Measurements from ENCODE around the gene CHP1.
"Not testable (repeated sequence)": the region's sequence is repeated elsewhere in the genome, so short reads cannot be mapped to it uniquely, and the experiment has no call there.

CHP1 gene

DNA sequence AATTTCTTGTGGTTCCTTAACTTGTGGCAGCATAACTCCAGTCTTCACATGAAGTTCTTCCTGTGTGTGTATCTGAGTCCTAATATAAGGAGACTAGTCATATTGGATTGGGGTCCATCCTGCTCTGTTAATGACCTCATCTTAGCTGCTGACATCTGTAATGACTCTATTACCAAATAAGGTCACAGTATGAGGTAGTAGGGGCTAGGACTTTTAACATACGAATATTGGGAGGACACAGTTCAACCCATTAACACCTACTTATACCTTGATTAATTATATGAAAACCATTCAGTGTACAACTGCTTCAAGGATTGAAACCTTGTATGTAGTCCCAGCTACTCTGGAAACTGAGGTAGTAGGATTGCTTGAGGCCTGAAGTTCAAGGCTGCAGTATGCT is 57.4 kb downstream of the CHP1 start:
- Histone ChIP-seq H3K36me3 (ENCODE audit: control insufficient read depth in 1 of 2, insufficient read depth in 2 of 2, low read length in 2 of 2) (peaks cover 16 to 49% of the 10 kb centered on the region in 2 donors), H3K27me3 (ENCODE audit: control insufficient read depth in 1 of 2, insufficient read depth in 2 of 2, low read length in 2 of 2) (no peaks in the 10 kb centered on the region)

DNA sequence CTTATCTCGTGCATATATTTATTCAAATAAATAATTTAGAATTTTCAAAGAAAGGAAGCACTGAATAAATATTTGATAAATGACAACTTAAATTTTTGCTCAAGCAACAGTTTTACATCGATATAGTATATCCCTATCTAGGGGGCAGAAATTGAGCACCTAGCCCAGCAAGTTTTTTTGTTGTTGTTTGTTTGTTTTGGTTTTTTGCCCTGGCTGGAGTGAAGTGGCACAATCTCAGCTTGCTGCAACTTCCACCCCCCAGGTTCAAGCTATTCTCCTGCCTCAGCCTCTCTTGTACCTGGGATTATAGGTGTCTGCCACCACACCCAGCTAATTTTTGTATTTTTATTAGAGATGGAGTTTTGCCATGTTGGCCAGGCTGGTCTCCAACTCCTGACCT is 58.9 kb downstream of the CHP1 start:
- H3K9me3 ChIP-seq (ENCODE audit: control insufficient read depth in 1 of 2, low read length in 2 of 2): no peaks in the 10 kb centered on the region
- H3K9ac ChIP-seq (ENCODE audit: low read depth in 1 of 2, low read length in 2 of 2): no peak overlapping the region
- peaks cover 16 to 59% of the 10 kb centered on the region in 2 donors for H3K36me3 ChIP-seq (ENCODE audit: control insufficient read depth in 1 of 2, insufficient read depth in 2 of 2, low read length in 2 of 2)
- H3K4me1 ChIP-seq (ENCODE audit: control insufficient read depth in 1 of 2, insufficient read depth in 2 of 2, low read length in 2 of 2): peaks cover 10 to 21% of the 10 kb centered on the region in 2 donors
- H3K27ac ChIP-seq (ENCODE audit: low read depth, low read length): no peak overlapping the region
- H3K27me3 ChIP-seq (ENCODE audit: control insufficient read depth in 1 of 2, insufficient read depth in 2 of 2, low read length in 2 of 2): no peaks in the 10 kb centered on the region
- H3K4me3 ChIP-seq (ENCODE audit: low read depth in 1 of 2, low read length in 2 of 2): no peak overlapping the region

More for the DNA sequence above, 57.4 kb downstream of the CHP1 start:
- Histone ChIP-seq H3K27ac (ENCODE audit: low read depth, low read length) (no peak overlapping the region), H3K4me1 (ENCODE audit: control insufficient read depth in 1 of 2, insufficient read depth in 2 of 2, low read length in 2 of 2) (peaks cover 12 to 21% of the 10 kb centered on the region in 2 donors), H3K9me3 (ENCODE audit: control insufficient read depth in 1 of 2, low read length in 2 of 2) (no peaks in the 10 kb centered on the region), H3K4me3 (ENCODE audit: low read depth in 1 of 2, low read length in 2 of 2) (no peak overlapping the region), H3K9ac (ENCODE audit: low read depth in 1 of 2, low read length in 2 of 2) (no peak overlapping the region)

DNA sequence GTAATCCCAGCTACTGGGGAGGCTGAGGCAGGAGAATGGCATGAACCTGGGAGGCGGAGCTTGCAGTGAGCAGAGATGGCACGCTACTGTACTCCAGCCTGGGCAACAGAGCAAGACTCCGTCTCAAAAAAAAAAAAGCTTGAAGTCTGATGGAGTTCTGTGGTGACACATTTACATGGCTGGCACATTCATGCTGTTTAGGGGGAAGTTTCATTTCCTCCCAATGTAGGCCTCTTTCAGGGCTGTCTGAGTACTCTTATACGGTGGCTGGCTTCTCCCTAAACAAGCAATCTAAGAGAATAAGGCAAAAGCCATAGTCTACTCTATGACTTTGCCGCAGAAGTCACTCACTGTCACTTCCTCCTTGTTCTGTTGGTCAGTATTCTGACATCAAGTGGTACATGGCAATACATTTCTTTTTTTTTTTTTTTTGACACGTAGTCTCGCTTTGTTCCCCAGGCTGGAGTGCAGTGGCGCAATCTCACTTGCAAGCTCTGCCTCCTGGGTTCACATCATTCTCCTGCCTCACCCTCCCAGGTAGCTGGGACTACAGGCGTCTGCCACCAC is 60.1 kb downstream of the CHP1 start:
- Histone ChIP-seq H3K27ac (ENCODE audit: low read depth, low read length) (no peak overlapping the region), H3K4me1 (ENCODE audit: control insufficient read depth in 1 of 2, insufficient read depth in 2 of 2, low read length in 2 of 2) (peaks cover 0 to 10% of the 10 kb centered on the region in 2 donors), H3K9ac (ENCODE audit: low read depth in 1 of 2, low read length in 2 of 2) (no peak overlapping the region), H3K27me3 (ENCODE audit: control insufficient read depth in 1 of 2, insufficient read depth in 2 of 2, low read length in 2 of 2) (no peaks in the 10 kb centered on the region), H3K9me3 (ENCODE audit: control insufficient read depth in 1 of 2, low read length in 2 of 2) (no peaks in the 10 kb centered on the region), H3K36me3 (ENCODE audit: control insufficient read depth in 1 of 2, insufficient read depth in 2 of 2, low read length in 2 of 2) (peaks cover 11 to 59% of the 10 kb centered on the region in 2 donors), H3K4me3 (ENCODE audit: low read depth in 1 of 2, low read length in 2 of 2) (no peak overlapping the region)

DNA sequence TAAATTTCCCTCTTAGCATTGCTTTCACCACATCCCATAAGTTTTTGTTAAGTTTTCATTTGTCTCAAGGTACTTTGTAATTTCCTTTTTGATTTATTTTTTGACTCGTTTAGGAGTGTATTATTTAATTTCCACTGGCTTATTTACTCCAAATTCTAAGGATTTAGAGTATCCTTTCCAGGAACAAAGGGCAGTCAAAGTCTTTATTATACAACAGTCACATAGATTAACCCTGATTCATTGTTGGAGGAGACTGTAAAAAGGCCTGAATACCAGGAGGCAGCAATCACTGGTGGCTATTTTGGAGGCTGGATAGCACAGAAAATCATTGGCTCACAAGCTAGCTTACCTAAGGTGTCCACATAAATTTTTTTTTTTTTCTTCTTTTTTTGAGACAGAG is 61.5 kb downstream of the CHP1 start:
- H3K4me1 ChIP-seq (ENCODE audit: control insufficient read depth in 1 of 2, insufficient read depth in 2 of 2, low read length in 2 of 2): peaks cover 0 to 10% of the 10 kb centered on the region in 2 donors
- no peak overlapping the region for H3K4me3 ChIP-seq (ENCODE audit: low read depth in 1 of 2, low read length in 2 of 2)
- no peaks in the 10 kb centered on the region for H3K9me3 ChIP-seq (ENCODE audit: control insufficient read depth in 1 of 2, low read length in 2 of 2)
- no peak overlapping the region for H3K27ac ChIP-seq (ENCODE audit: low read depth, low read length)
- H3K27me3 ChIP-seq (ENCODE audit: control insufficient read depth in 1 of 2, insufficient read depth in 2 of 2, low read length in 2 of 2): no peaks in the 10 kb centered on the region
- peaks cover 8 to 47% of the 10 kb centered on the region in 2 donors for H3K36me3 ChIP-seq (ENCODE audit: control insufficient read depth in 1 of 2, insufficient read depth in 2 of 2, low read length in 2 of 2)
- H3K9ac ChIP-seq (ENCODE audit: low read depth in 1 of 2, low read length in 2 of 2): no peak overlapping the region

DNA sequence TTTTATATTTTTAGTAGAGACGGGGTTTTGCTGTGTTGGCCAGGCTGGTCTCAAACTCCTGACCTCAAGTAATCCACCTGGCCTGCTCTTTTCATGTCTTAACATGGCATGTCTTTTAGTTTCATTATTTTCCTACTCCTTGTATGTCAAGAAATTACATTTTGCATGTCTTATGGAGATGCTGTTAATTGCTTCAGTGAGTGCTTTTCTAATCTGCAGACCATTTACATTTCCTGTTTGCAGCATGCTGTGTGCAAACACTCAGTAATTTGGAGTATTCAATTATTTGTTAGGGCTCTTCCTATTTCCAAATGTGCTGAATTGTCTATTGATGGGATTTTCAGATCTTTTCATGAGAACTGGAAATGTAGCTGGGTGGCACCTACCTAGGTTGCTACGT is 70.1 kb downstream of the CHP1 start:
- not testable (repeated sequence) for H3K9me3 ChIP-seq (ENCODE audit: control insufficient read depth in 1 of 2, low read length in 2 of 2); H3K4me3 ChIP-seq (ENCODE audit: low read depth in 1 of 2, low read length in 2 of 2); H3K36me3 ChIP-seq (ENCODE audit: control insufficient read depth in 1 of 2, insufficient read depth in 2 of 2, low read length in 2 of 2); H3K27ac ChIP-seq (ENCODE audit: low read depth, low read length); H3K27me3 ChIP-seq (ENCODE audit: control insufficient read depth in 1 of 2, insufficient read depth in 2 of 2, low read length in 2 of 2); H3K9ac ChIP-seq (ENCODE audit: low read depth in 1 of 2, low read length in 2 of 2); H3K4me1 ChIP-seq (ENCODE audit: control insufficient read depth in 1 of 2, insufficient read depth in 2 of 2, low read length in 2 of 2)

DNA sequence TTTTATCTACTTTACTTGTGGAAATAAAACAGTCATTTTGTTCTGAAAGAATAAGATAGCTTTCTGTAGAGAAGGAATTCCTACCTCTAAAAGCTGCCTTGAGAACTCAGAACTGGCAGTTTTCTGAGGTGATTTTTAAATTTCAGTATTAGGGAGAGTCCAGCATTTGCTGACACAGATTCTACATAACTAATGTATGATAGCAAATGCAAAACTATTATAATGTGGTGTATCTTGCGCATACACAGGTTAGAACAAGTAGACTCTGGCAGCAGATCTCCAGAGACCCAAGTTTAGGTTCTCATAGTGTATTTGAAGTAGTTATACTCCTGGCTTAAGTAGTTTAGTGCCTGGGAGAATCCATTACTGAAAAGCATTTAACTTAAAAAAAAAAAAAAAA is 70.5 kb downstream of the CHP1 start:
- H3K9ac ChIP-seq (ENCODE audit: low read depth in 1 of 2, low read length in 2 of 2): no peak overlapping the region

DNA sequence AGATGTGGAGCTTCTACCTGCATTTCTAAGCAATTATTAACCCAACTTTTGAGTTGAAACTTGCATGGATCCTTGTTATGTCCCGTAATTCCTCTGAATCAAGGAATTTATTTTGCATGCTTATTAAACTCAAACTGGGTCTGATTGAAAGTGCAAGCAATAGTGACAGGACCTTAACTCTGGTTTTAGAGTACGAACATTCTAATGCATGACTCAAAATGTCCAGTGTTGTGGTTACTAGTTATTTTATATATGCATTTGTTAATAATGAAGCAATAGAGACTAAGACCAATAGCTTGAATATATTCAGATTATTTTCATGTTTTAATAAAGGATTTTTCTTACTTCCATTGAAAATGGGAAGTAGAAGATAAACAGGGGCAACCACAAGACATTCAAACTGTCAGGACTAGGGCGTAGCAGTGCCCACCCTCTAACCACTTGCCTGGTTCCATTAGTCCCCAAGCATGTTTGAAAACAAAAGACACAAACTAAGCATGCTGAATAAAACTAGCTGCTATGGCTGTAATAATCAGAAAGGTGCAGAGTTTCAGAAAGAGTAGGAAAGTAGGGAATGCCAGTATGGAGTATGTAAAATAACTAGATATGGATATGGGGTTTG is 73.2 kb downstream of the CHP1 start:
- H3K9ac ChIP-seq (ENCODE audit: low read depth in 1 of 2, low read length in 2 of 2): no peak overlapping the region
- H3K4me3 ChIP-seq (ENCODE audit: low read depth in 1 of 2, low read length in 2 of 2): no peak overlapping the region
- no peaks in the 10 kb centered on the region for H3K9me3 ChIP-seq (ENCODE audit: control insufficient read depth in 1 of 2, low read length in 2 of 2)
- no peak overlapping the region for H3K27ac ChIP-seq (ENCODE audit: low read depth, low read length)
- H3K27me3 ChIP-seq (ENCODE audit: control insufficient read depth in 1 of 2, insufficient read depth in 2 of 2, low read length in 2 of 2): no peaks in the 10 kb centered on the region
- H3K4me1 ChIP-seq (ENCODE audit: control insufficient read depth in 1 of 2, insufficient read depth in 2 of 2, low read length in 2 of 2): no peaks in the 10 kb centered on the region
- H3K36me3 ChIP-seq (ENCODE audit: control insufficient read depth in 1 of 2, insufficient read depth in 2 of 2, low read length in 2 of 2): peaks cover 0 to under 1% of the 10 kb centered on the region in 2 donors

More for the DNA sequence above, 70.5 kb downstream of the CHP1 start:
- Histone ChIP-seq H3K36me3 (ENCODE audit: control insufficient read depth in 1 of 2, insufficient read depth in 2 of 2, low read length in 2 of 2) (peaks cover 0 to 8% of the 10 kb centered on the region in 2 donors), H3K4me3 (ENCODE audit: low read depth in 1 of 2, low read length in 2 of 2) (no peak overlapping the region), H3K27ac (ENCODE audit: low read depth, low read length) (no peak overlapping the region), H3K4me1 (ENCODE audit: control insufficient read depth in 1 of 2, insufficient read depth in 2 of 2, low read length in 2 of 2) (no peaks in the 10 kb centered on the region), H3K27me3 (ENCODE audit: control insufficient read depth in 1 of 2, insufficient read depth in 2 of 2, low read length in 2 of 2) (no peaks in the 10 kb centered on the region), H3K9me3 (ENCODE audit: control insufficient read depth in 1 of 2, low read length in 2 of 2) (no peaks in the 10 kb centered on the region)

DNA sequence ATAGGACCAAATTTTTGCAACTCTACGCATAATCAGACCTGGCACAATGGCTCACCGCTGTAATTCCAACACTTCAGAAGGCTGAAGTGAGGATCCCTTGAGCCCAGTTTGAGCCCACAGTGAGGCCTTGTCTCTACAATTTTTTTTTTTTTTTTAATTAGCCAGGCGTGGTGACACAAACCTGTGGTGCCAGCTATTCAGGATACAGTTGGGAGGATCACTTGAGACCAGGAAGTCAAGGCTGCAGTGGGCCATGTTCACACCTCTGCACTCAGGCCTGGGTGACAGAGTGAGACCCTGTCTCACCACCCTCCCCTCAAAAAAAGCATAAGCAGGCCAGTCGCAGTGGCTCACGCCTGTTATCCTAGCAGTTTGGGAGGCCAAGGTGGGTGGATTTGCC is 76.6 kb downstream of the CHP1 start:
- H3K27ac ChIP-seq (ENCODE audit: low read depth, low read length): no peak overlapping the region
- no peak overlapping the region for H3K9ac ChIP-seq (ENCODE audit: low read depth in 1 of 2, low read length in 2 of 2)
- H3K27me3 ChIP-seq (ENCODE audit: control insufficient read depth in 1 of 2, insufficient read depth in 2 of 2, low read length in 2 of 2): no peaks in the 10 kb centered on the region
- H3K4me3 ChIP-seq (ENCODE audit: low read depth in 1 of 2, low read length in 2 of 2): no peak overlapping the region
- peaks cover 3 to 9% of the 10 kb centered on the region in 2 donors for H3K36me3 ChIP-seq (ENCODE audit: control insufficient read depth in 1 of 2, insufficient read depth in 2 of 2, low read length in 2 of 2)
- no peaks in the 10 kb centered on the region for H3K4me1 ChIP-seq (ENCODE audit: control insufficient read depth in 1 of 2, insufficient read depth in 2 of 2, low read length in 2 of 2)
- H3K9me3 ChIP-seq (ENCODE audit: control insufficient read depth in 1 of 2, low read length in 2 of 2): no peaks in the 10 kb centered on the region

DNA sequence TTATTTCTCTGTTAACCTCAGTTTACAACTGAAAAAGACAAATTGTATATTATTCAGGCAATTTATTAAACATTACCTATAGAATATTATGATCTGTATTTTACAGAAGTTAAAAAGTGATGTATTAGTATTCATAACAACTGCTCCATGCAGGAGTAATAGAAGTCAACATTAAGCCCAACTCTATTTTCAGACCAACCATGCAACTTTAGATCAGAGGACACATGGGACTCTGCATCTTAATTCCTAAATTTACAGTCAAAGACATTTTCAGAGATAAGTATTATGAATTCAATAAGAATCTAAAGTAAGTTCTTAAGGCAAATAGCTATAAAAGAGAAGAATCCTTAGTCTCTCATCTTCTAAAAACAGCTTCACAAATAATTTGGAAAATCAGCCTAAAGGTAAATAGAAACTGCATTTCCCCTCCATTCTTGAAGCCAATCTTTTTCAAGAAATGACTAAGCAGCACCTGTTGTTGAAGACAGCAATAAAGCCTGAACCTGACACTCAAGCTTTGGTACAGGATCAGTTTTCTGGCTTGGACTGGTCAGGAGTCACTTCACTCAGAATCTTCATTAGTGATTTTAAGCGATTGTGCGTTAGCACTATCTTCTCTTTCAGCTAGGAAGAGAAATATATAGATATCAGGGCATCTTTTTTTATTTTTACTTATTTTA is 78.3 kb downstream of the CHP1 start:
- H3K9me3 ChIP-seq (ENCODE audit: control insufficient read depth in 1 of 2, low read length in 2 of 2): no peaks in the 10 kb centered on the region
- peaks cover 3 to 9% of the 10 kb centered on the region in 2 donors for H3K36me3 ChIP-seq (ENCODE audit: control insufficient read depth in 1 of 2, insufficient read depth in 2 of 2, low read length in 2 of 2)
- H3K27me3 ChIP-seq (ENCODE audit: control insufficient read depth in 1 of 2, insufficient read depth in 2 of 2, low read length in 2 of 2): no peaks in the 10 kb centered on the region
- no peak overlapping the region for H3K4me3 ChIP-seq (ENCODE audit: low read depth in 1 of 2, low read length in 2 of 2)
- H3K9ac ChIP-seq (ENCODE audit: low read depth in 1 of 2, low read length in 2 of 2): no peak overlapping the region
- no peak overlapping the region for H3K27ac ChIP-seq (ENCODE audit: low read depth, low read length)
- no peaks in the 10 kb centered on the region for H3K4me1 ChIP-seq (ENCODE audit: control insufficient read depth in 1 of 2, insufficient read depth in 2 of 2, low read length in 2 of 2)

DNA sequence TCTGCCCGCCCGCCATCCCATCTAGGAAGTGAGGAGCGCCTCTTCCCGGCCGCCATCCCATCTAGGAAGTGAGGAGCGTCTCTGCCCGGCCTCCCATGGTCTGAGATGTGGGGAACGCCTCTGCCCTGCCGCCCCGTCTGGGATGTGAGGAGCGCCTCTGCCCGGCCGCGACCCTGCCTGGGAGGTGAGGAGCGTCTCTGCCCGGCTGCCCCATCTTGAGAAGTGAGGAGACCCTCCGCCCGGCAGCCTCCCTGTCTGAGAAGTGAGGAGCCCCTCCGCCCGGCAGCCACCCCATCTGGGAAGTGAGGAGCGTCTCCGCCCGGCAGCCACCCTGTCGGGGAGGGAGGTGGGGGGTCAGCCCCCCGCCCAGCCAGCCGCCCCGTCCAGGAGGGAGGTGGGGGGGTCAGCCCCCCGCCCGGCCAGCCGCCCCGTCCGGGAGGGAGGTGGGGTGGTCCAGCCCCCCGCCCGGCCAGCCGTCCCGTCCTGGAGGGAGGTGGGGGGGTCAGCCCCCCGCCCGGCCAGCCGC is 89.8 kb downstream of the CHP1 start:
- not testable (repeated sequence) for H3K36me3 ChIP-seq (ENCODE audit: control insufficient read depth in 1 of 2, insufficient read depth in 2 of 2, low read length in 2 of 2); H3K27ac ChIP-seq (ENCODE audit: low read depth, low read length); H3K9me3 ChIP-seq (ENCODE audit: control insufficient read depth in 1 of 2, low read length in 2 of 2); H3K4me3 ChIP-seq (ENCODE audit: low read depth in 1 of 2, low read length in 2 of 2); H3K9ac ChIP-seq (ENCODE audit: low read depth in 1 of 2, low read length in 2 of 2); H3K27me3 ChIP-seq (ENCODE audit: control insufficient read depth in 1 of 2, insufficient read depth in 2 of 2, low read length in 2 of 2); H3K4me1 ChIP-seq (ENCODE audit: control insufficient read depth in 1 of 2, insufficient read depth in 2 of 2, low read length in 2 of 2)
